ENCODE measurements around the gene MYOM1. TPM values are rescaled to one million over a fixed set of nuclear protein-coding genes. Genes with fewer than 3 reads are reported as not detected.
"Not testable (repeated sequence)": the region's sequence is repeated elsewhere in the genome, so short reads cannot be mapped to it uniquely, and the experiment has no call there.

Gene MYOM1
- total and polyA plus RNA-seq, 2 experiments from 2014 or later = 1.1 to 1.8 TPM

DNA sequence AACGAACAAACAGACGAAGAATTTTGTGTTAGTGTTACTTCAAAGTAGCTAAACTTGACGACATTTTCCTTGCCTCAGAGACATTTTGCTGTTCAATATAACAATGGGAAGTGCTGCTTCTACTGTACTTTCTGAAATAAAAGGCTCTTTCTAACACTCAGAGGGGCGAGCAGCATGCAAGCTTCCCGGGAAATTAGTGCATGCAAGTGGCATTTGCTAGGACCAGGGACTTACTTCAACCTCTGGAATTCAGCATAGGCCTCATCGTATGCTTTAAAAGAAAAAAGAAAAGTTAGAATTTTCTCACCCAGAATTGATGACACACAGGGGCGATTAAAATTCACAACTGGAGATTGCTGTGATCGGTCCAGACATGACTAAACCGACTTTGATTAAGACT is 144.3 kb downstream of the MYOM1 start:
- H3K9me3 ChIP-seq (ENCODE audit: low read depth) = no peaks in the 10 kb centered on the region
- DNase-seq (ENCODE audit: low spot score) = no peak
- H3K4me2 ChIP-seq = no peak overlapping the region
- H3K36me3 ChIP-seq (replicated peaks; ENCODE audit: insufficient read depth, low read depth) = no peaks in the 10 kb centered on the region
- 52% methylated on average over 9 of the region's 9 CpGs for WGBS (ENCODE audit: low lambda C conversion rate, missing lambda C conversion rate)
- H3K4me3 ChIP-seq = no peak overlapping the region
- no peaks in the 10 kb centered on the region for H3K79me2 ChIP-seq
- H2AFZ ChIP-seq = peak overlapping the region; percentile 13
- TF ChIP-seq EZH2 (IDR thresholded peaks at IDR 0.05; ENCODE audit: borderline replicate concordance) (no peak), EZH2phosphoT487 (IDR thresholded peaks at IDR 0.05; ENCODE audit: low read depth, severe bottlenecking, unreplicated experiment) (no peak), CTCF (IDR thresholded peaks at IDR 0.05; ENCODE audit: poor library complexity) (no peak)
- H4K20me1 ChIP-seq (ENCODE audit: insufficient read depth, poor library complexity, severe bottlenecking) = no peaks in the 10 kb centered on the region
- peaks cover 20% of the 10 kb centered on the region for H3K4me1 ChIP-seq (ENCODE audit: insufficient read depth)
- H3K9me2 ChIP-seq (replicated peaks; ENCODE audit: insufficient read depth) = no peaks in the 10 kb centered on the region
- no peaks in the 10 kb centered on the region for H3K27me3 ChIP-seq
- H3K27ac ChIP-seq = peak overlapping the region; percentile 21

GRCh38 chr18:3074087-3074486 is 145.7 kb downstream of the MYOM1 start:
- no peaks in the 10 kb centered on the region for H3K79me2 ChIP-seq
- no peaks in the 10 kb centered on the region for H3K9me3 ChIP-seq (ENCODE audit: low read depth)
- no peaks in the 10 kb centered on the region for H3K36me3 ChIP-seq (replicated peaks; ENCODE audit: insufficient read depth, low read depth)
- no peak overlapping the region for H3K4me2 ChIP-seq
- DNase-seq (ENCODE audit: low spot score) = peak; percentile 24
- TF ChIP-seq EZH2phosphoT487 (IDR thresholded peaks at IDR 0.05; ENCODE audit: low read depth, severe bottlenecking, unreplicated experiment) (no peak), CTCF (IDR thresholded peaks at IDR 0.05; ENCODE audit: poor library complexity) (no peak), EZH2 (IDR thresholded peaks at IDR 0.05; ENCODE audit: borderline replicate concordance) (no peak)
- no peaks in the 10 kb centered on the region for H3K9me2 ChIP-seq (replicated peaks; ENCODE audit: insufficient read depth)
- no peak overlapping the region for H2AFZ ChIP-seq
- no peak overlapping the region for H3K4me3 ChIP-seq
- peaks cover 20% of the 10 kb centered on the region for H3K4me1 ChIP-seq (ENCODE audit: insufficient read depth)
- H3K27me3 ChIP-seq = no peaks in the 10 kb centered on the region
- H3K27ac ChIP-seq = peak overlapping the region; percentile 41
- no peaks in the 10 kb centered on the region for H4K20me1 ChIP-seq (ENCODE audit: insufficient read depth, poor library complexity, severe bottlenecking)

GRCh38 chr18:3073353-3073752 is 146.4 kb downstream of the MYOM1 start:
- H3K4me2 ChIP-seq; H3K9me2 ChIP-seq (replicated peaks; ENCODE audit: insufficient read depth); H3K27me3 ChIP-seq; DNase-seq (ENCODE audit: low spot score); H3K36me3 ChIP-seq (replicated peaks; ENCODE audit: insufficient read depth, low read depth); H3K79me2 ChIP-seq; H2AFZ ChIP-seq; H4K20me1 ChIP-seq (ENCODE audit: insufficient read depth, poor library complexity, severe bottlenecking); H3K4me3 ChIP-seq; H3K9me3 ChIP-seq (ENCODE audit: low read depth): not testable (repeated sequence)
- 99% methylated on average over 3 of the region's 3 CpGs for WGBS (ENCODE audit: low lambda C conversion rate, missing lambda C conversion rate)
- H3K4me1 ChIP-seq (ENCODE audit: insufficient read depth) = peaks cover 20% of the 10 kb centered on the region
- peak overlapping the region; percentile 41 for H3K27ac ChIP-seq

GRCh38 chr18:3071676-3072075 is 148.1 kb downstream of the MYOM1 start:
- no peaks in the 10 kb centered on the region for H3K9me2 ChIP-seq (replicated peaks; ENCODE audit: insufficient read depth)
- no peak overlapping the region for H2AFZ ChIP-seq
- H3K27ac ChIP-seq = no peak overlapping the region
- H3K79me2 ChIP-seq = no peaks in the 10 kb centered on the region
- 94% methylated on average over 5 of the region's 5 CpGs for WGBS (ENCODE audit: low lambda C conversion rate, missing lambda C conversion rate)
- no peak for DNase-seq (ENCODE audit: low spot score)
- H3K4me3 ChIP-seq = no peak overlapping the region
- H4K20me1 ChIP-seq (ENCODE audit: insufficient read depth, poor library complexity, severe bottlenecking) = no peaks in the 10 kb centered on the region
- peaks cover 20% of the 10 kb centered on the region for H3K4me1 ChIP-seq (ENCODE audit: insufficient read depth)
- no peaks in the 10 kb centered on the region for H3K9me3 ChIP-seq (ENCODE audit: low read depth)
- H3K27me3 ChIP-seq = no peaks in the 10 kb centered on the region
- no peak overlapping the region for H3K4me2 ChIP-seq
- H3K36me3 ChIP-seq (replicated peaks; ENCODE audit: insufficient read depth, low read depth) = no peaks in the 10 kb centered on the region
- TF ChIP-seq EZH2 (IDR thresholded peaks at IDR 0.05; ENCODE audit: borderline replicate concordance) (no peak), EZH2phosphoT487 (IDR thresholded peaks at IDR 0.05; ENCODE audit: low read depth, severe bottlenecking, unreplicated experiment) (no peak), CTCF (IDR thresholded peaks at IDR 0.05; ENCODE audit: poor library complexity) (no peak)

Measured in hepatocyte (in vitro differentiated cells).